T-helper 22 cell (primary cell): Measurements from ENCODE around the gene IQCE.

ENCODE experiments used
- DNase-seq: peaks from one replicate; pipeline ENCODE4 v3.0.0-alpha.2; 2020; ENCODE audit warnings: low read depth

The IQCE gene, protein sequence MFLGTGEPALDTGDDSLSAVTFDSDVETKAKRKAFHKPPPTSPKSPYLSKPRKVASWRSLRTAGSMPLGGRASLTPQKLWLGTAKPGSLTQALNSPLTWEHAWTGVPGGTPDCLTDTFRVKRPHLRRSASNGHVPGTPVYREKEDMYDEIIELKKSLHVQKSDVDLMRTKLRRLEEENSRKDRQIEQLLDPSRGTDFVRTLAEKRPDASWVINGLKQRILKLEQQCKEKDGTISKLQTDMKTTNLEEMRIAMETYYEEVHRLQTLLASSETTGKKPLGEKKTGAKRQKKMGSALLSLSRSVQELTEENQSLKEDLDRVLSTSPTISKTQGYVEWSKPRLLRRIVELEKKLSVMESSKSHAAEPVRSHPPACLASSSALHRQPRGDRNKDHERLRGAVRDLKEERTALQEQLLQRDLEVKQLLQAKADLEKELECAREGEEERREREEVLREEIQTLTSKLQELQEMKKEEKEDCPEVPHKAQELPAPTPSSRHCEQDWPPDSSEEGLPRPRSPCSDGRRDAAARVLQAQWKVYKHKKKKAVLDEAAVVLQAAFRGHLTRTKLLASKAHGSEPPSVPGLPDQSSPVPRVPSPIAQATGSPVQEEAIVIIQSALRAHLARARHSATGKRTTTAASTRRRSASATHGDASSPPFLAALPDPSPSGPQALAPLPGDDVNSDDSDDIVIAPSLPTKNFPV

DNA sequence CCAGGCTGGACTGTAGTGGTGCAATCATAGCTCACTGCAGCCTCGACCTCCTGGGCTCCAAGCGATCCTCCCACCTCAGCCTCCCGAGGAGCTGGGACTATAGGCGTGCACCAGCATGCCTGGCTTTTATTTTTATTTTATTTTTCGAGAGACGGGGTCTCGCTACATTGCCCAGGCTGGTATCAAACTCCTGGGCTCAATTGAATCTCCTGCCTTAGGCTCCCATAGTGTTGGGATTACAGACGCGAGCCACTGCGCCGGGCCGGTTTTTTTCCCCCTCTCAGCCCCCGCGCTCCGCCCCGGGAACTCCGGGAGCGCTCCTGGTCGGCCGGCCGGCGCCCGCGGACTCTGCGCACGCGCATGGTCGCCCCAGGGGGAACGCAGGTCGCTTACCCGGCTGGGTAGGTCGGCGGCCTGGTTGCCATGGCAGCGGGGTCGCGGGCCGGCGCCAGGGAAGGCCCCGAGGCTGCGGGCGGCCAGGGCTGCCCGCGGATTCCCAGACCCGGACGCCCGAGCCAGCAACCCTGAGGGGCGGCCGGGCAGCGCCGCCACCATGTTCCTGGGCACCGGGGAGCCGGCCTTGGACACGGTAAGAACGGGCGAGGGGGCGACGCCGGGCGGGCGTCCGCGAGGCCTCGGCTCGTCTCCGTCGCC, at the start of gene IQCE:
TSS of gene IQCE (plus strand) at position 351 of the 654 bp plus-strand sequence. CDS start at position 554, 203 bp downstream.
- DNase-seq, result peak; percentile 74

DNA sequence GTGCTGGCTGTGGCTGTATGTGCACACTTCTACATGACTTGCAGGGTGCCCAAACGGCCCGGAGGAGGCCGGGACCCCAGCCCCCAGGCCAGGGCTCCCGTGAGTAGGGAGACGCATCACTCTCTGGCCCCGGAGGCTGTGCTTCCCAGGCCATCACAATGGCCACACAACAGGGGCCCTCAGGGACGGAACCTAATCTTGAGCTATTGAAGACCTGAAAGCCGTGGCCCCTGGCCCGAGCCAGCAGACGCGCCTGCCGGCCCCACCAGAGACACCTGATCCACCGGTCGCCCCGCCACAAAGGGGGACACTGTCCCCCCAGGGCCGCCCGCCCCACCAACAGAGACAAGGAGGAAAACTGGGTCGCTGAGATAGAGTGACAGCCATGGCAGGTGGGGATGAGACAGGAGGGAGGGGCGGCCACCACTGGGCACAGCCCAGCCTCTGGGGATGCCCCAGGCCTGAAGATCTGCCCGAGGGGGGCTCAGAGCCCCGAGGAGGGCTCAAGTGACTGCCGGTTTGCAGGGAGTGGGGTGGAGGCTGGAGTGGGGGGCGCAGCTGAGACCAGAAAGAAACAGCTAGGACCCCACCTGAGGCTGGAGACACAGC, 49.4 kb upstream of the IQCE start:
- DNase-seq, result no peak

DNA sequence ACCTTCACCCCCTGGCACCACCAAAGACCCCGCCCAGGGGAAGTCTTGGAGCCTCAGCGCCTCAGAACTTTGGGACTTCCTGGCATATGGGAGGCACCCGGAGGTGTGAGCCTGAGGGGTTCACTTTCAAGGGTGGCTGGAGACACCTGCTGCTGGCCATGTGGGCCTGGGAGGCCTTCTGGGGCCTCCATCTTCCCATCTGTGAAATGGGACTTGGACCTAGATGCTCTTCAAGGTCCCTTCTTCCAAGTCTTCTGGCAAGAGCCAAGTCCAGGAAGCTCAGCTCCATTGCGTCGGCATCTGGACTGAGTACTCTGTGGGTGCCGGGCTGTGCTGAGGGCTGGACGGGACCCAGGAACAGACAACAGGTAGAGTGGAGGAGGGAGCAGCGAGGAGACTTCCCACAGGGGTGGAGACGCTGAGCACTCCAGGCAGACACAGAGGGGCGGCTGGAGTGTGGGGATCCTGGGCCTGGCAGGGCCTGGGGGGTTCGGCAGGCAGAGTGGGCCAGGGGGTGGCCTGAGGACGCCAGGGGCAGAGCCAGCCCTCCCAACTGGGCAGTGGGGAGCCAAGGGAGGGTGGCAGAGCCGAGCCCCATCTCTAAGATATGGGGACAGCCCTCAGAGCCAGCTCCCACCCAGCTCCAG, 48.5 kb upstream of the IQCE start:
- DNase-seq, result no peak

DNA sequence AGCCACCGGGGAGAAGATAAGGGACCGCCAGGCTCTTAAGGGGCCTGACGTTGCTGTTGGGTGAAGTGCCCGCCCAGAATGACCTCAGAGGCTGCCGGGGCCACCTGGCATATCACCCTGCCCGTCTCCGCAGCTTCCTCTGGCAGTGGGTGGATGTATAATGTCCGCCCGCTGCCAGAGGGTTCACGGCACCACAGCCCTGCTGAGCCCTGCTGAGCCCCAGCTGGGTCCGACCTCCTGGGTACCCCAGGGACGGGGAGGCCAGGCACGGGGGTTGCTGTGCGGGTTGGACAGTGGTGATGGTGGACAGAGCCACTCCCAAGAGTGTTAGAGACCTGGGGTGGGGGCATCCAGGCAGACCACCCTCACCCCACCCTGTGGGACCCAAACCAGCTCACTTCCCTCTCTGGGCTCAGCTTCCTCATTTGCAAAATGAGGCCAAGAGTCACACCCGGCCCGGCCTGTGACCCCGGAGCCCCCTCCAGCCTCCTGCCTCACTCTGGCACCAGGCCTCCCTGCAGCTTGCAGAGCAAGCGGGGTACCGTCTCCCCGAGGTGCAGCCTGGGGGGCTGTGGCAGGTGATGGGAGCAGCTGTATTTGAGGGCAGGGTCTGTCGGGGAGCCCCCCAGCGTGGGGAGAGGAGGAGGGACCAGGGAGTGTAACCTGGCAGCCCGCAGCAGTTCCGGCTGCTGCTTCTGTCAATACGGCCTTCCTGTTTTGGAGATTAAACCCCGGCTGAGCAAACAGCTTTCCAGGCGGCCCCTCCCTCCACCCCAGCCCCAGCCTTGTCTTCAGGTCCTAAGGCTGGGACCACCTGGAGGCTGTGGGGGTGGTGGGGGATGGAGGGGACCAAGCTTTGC, 47.6 kb upstream of the IQCE start:
- peak; percentile 58 for DNase-seq

DNA sequence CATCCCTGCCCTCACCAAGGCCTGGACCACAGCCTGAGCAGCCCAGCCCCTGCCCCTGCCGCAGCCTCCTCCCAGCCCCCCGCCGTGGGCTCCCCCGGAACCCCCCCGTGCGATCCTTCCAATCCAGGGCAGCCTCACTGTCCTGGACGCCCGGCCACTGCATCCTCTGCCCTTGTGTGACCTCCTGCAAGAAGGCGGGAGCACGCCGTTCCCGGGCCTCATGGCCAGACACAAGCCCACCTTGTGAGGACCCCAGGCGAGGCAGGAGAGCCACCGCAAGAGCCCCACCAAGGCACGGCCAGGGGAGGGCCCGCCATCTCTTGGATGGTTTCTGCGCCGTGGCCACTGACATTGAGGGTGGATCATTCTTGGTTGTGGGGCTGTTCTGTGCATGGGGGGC, 47.0 kb upstream of the IQCE start:
- no peak for DNase-seq

DNA sequence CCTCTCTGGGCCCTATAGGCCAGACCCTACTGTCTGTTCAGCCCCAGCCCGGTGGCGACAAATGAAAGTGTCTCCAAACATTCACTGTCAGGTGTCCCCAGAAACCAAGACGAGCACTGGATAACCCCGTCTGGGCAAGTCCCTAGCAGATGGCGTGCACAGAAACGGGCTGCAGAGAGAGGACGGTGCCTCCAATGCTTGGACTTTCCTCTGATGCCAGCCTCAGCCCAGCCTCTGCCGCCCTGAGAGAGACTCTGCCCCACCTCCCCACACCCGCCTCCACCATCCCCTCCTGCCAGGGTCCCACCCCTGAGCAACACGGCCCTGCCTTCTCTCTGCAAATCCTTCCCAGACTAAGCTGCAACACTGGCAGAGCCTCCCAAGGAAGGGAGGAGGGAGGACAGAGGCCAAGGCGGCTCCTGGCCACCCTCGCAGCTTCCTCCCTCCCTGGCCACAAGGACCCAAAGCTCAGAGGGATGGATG, 46.6 kb upstream of the IQCE start:
- DNase-seq, result no peak

DNA sequence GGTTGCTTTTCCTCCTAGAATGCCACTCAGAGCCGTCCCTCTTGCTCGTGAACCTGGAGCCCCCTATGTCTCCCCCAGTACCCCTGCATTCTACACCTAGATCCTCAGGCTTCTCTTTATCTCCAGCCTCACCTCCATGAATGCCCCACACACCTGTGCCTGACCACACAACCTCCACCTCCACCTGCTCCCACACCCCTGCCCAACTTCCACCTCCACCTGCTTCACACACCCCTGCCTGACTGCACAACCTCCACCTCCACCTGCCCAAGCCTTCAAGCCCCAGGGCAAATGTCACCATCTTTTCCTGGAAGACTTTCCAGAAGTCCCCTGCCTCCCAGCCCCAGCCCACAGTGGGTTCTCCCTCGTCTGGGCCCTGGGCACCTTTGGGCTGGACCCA, 46.1 kb upstream of the IQCE start:
- no peak for DNase-seq

DNA sequence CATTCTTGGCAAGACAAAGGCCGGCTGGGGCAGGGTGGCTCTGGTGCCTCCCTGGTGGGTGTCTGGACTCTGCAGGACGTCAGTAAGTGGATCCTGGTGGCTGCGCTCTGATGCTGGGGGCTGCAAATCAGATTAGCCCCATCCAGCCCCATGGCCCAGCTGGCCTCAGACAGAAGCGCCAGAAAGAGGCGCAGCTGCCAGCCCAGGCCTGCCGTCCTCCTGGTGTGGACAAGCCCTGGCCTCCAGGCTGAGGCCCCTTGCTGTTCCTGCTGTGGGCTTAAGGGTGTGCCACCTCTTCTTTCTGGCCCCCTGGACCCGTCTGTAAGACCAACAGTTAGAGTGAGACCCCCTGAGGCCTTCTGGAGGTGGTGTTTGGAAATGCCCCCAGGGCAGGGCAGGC, 45.1 kb upstream of the IQCE start:
- no peak for DNase-seq

DNA sequence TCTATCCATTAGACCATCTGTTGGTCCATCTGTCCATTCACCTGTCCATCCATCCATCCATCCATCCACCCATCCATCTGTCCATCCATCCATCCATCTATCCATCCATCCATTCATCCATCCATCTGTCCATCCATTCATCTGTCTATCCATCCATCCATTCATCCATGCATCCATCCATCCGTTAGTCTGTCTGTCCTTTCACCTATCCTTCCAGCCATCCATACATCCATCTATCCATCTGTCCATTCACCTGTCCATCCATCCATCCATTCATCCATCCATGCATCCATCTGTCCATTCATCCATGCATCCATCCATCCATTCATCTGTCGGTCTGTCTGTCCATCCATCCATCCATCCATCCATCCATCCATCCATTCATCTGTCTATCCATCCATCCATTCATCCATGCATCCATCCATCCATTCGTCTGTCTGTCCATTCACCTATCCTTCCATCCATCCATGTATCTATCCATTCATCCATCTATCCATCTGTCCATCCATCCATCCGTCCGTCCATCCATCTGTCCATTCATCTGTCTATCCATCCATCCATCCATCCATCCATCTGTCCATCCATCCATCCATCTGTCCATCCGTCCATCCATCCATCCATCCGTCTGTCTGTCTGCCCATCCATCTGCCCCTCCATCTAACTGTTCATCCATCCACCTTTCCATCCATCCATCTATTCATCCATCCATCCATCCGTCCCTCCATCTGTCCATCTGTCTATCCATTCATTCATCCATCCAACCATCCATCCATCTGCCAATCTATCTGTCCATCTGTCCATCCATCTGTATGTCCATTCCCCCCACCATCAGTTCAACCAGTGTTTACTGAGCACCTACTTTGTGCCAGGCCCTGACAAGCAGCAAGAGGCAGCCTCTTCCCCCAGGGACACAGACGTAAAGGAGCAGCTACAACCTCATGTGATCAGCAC, 44.0 kb upstream of the IQCE start:
- DNase-seq, result no peak

DNA sequence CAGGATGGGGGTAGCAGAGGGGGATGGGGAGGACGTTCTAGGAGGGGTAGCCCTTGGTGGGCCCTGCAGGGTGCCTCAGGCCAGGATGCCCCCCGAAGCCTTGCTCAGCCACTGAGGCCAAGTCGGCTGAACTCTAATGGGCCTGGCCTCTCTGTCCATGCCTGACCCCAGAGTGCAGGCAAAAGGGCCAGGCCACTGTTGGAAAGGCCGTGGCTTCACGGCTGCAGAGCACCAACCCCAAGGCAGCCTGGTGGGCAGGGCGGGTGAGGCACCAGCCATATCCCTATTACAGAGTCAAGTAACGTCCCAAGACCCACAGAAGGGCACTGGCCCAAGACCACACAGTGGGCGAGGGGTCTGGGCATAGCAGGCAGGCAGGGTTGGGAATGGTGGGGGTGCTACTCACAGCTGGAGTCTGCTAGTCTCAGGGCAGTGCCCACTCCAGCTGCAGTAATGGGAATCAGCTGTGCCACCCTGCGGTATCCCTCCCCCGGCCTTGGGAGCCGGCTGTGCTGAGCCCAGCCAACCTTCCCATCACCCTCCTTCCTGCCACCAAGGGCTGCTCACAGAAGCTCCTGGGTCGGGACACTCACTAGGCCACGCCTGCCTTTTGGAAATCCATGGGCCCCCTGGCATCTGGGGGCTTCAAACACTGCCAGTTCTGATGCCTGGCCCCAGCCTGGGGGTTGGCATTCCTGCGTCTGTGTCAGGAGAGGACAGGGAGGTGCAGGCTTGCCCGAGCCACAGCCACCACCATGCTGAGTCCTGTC, 43.2 kb upstream of the IQCE start:
- DNase-seq, result no peak

DNA sequence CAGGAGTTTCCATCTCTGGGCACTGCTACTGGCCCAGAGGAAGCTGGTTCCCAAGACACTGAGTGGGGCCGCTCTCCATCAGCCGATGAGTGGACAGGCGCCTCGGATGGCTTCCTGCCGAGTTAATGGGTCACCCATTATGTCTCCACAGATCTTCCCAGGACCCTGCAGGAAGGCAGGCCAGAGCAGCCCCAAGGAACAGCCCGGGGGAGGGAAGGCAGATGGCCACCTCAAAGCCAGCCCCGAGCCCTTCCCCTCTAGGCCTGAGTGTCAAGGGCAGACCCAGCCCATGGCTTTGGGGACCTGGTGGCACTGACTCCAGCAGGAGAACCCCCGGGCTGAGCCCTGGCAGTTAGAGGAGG, 42.6 kb upstream of the IQCE start:
- no peak for DNase-seq

DNA sequence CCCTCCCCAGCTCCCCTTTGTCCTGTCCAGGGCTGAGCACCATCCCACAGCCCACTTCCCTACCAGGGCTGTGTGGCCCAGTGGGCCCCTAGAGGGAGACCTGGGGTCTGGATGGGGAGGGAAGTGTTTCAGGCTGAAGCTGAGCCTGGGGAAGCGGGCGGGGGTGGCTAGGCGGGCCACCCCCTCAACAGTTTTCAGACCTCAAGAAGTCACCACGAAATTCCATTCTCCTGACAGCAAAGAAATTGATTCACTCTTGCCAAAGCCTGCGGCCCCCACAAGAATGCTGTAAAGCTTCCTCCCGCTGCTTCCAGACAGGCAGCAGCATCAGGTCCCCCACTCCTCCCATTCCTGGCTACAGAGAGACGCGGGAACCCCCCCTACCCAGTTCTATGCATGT, 41.8 kb upstream of the IQCE start:
- no peak for DNase-seq

DNA sequence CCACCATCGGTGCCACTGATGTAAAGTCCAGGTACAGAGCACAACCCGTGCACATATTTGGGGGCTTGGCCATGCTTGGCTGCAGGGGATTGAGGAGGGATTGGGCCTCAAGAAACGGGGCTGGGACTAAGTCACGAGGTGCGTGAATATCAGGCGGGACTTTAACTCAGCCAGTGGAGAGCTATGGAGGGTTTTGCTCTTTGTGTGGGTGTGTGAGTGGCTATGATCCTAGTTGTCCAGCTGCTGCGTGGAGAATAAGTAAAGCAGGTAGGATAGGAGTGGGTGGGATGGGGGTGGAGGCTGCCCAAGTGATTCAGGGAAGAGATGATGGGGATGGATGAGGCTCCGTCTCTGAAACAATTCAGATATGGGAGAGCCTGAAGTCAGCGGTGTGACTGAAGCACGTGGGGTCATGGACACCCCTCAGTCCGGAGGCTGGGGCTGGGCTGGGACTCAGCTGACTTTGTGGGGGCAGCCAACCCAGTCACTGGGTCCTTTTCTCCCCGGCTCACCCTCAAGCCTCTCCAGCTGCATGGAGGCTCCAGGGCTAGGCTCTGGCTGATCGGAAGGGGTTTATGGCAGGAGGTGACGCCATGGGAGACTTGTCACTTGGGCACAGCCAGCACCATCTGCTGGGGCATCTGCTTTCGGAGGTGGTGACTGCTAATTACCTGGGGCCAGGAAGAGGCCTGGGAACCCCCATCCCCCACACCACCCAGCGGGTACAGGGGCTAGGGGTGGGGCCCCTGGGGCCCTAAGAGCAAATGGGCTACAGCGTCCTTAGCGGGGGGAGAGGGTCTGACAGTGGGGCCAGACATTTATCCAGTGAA, 40.9 kb upstream of the IQCE start:
- no peak for DNase-seq

DNA sequence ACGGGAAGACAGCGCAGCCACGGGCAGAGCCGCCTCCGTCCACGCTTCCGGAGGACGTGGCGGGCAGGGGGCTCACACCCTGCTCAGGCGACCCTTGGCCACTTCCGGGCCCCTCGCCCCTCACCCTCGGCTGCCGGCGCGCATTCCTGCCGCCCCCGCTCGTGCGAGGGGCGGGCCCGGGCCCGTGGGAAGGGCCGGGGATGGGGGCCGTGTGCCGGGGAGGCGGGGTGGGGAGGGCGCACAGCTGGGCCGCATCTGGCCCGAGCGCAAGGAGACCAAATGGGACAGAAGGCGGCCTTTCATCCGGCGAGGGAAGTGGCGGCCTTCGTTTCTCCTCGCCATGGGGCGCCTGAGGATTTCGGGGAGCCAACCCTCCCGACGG, 40.1 kb upstream of the IQCE start:
- DNase-seq, result no peak

DNA sequence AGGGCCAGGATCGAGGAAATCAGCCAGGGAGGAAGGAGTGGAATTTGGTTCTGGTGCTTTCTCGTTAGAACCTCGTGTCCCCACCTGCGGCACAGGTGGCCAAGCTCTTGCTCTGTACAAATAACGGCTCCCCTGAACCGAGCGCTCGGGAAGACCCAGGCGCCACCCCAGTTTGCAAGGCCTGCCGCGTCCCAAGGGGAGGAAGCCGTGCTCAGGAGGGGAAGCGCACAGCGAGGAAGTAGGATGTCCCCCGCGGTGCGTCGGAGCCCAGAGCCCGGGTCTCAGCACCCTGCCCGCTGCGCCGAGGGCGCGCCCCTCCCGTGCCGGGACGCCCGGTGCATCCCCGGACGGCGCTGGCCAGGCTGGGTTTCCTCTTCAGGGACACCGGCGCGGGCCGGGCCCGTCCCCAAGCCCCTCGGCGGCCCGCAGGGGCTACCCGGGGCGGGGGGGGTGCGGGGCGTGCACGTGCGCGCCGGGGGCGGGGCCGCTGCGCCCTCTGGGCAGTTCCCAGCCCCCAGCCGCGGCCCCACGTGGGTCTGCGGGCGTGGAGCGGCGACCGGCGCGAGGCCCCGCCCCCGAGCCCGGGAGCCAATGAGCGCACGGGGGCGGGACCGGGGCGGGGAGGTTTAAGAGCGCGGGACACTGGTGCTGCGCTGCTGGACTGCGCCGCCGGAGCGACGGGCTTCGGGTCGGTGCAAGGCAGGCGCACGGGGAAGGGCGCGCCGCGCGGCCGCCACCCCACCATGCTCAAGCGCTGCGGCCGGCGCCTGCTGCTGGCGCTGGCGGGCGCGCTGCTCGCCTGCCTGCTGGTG, 39.5 kb upstream of the IQCE start, which contains the start of gene LFNG:
TSS of gene LFNG (plus strand) at position 656 of the 812 bp plus-strand sequence. CDS start at position 744, 88 bp downstream.
- peak; percentile 75 for DNase-seq

DNA sequence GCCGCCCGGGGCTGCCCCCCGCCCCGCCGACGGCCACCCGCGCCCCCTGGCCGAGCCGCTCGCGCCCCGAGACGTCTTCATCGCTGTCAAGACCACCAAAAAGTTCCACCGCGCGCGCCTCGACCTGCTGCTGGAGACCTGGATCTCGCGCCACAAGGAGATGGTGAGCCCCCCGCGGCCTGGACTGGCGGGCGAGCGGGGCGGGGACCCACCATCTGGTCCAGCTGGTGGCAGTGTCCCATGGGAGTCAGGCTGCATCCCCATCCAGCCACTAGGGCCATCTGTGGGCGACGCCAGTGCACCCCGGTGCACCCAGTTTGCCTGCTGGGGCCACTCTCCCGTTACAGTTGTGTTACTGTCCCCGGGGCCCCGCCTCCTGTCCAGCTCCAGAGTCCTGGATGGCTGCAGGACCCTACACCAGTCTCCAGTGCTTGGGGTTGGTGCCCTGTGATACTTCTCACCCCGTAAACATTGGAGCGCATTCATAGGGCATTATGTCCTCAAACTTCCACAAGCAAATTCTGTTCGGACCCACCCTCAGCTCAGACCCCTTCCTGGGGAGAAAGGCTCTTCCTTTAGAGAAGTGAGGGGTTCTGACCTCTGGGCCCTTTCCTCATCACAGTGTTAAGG, 38.5 kb upstream of the IQCE start:
- no peak for DNase-seq
